ENCODE results near the gene SPEN. TPM values are rescaled to one million over a fixed set of nuclear protein-coding genes. Genes with fewer than 3 reads are reported as not detected.
"Not testable (repeated sequence)": the region's sequence is repeated elsewhere in the genome, so short reads cannot be mapped to it uniquely, and the experiment has no call there.

Gene SPEN
- total RNA-seq, result 10 to 100 TPM; 80.4 to 85.2 (median 82.1) TPM

- peaks cover 45% of the 10 kb centered on the region for H3K4me1 Mint-ChIP-seq (ENCODE audit: low read depth)
- peak; percentile 97 for DNase-seq
- no peaks in the 10 kb centered on the region for H3K27me3 Mint-ChIP-seq (ENCODE audit: low read depth)
- H3K36me3 Mint-ChIP-seq (ENCODE audit: insufficient read depth), result peaks cover 4% of the 10 kb centered on the region
- peak within 1 kb of the TSS; percentile 98 for H3K4me3 Mint-ChIP-seq
- ATAC-seq, result peak; percentile 84 to 85
- no peaks in the 10 kb centered on the region for H3K9me3 Mint-ChIP-seq
Observed at GRCh38 chr1:15847100-15847892, at the start of gene SPEN. Gene SPEN, plus strand, starts transcription at chr1:15847707. Its CDS starts 361 bp downstream, at chr1:15848068.

GRCh38 chr1:15799004-15799867, 48.3 kb upstream of the SPEN start:
- Mint-ChIP-seq H3K36me3 (ENCODE audit: insufficient read depth) (no peaks in the 10 kb centered on the region), H3K27me3 (ENCODE audit: low read depth) (peaks cover 9% of the 10 kb centered on the region), H3K9me3 (no peaks in the 10 kb centered on the region), H3K4me3 (no peak overlapping the region), H3K4me1 (ENCODE audit: low read depth) (no peaks in the 10 kb centered on the region)
- ATAC-seq, result peak; percentile 79 to 80
- DNase-seq, result no peak

- no peak overlapping the region for H3K4me3 Mint-ChIP-seq
- ATAC-seq (no peak), DNase-seq (no peak)
- H3K9me3 Mint-ChIP-seq, result no peaks in the 10 kb centered on the region
- H3K36me3 Mint-ChIP-seq (ENCODE audit: insufficient read depth), result no peaks in the 10 kb centered on the region
- H3K4me1 Mint-ChIP-seq (ENCODE audit: low read depth), result no peaks in the 10 kb centered on the region
- peaks cover 9% of the 10 kb centered on the region for H3K27me3 Mint-ChIP-seq (ENCODE audit: low read depth)
Observed at GRCh38 chr1:15799928-15800835, 47.3 kb upstream of the SPEN start.

- Mint-ChIP-seq H3K4me3 (no peak overlapping the region), H3K27me3 (ENCODE audit: low read depth) (peaks cover 9% of the 10 kb centered on the region), H3K36me3 (ENCODE audit: insufficient read depth) (no peaks in the 10 kb centered on the region), H3K4me1 (ENCODE audit: low read depth) (no peaks in the 10 kb centered on the region), H3K9me3 (no peaks in the 10 kb centered on the region)
- ATAC-seq, result no peak
- no peak for DNase-seq
Observed at GRCh38 chr1:15802234-15802965, 45.1 kb upstream of the SPEN start.

- no peaks in the 10 kb centered on the region for H3K36me3 Mint-ChIP-seq (ENCODE audit: insufficient read depth)
- H3K27me3 Mint-ChIP-seq (ENCODE audit: low read depth), result peaks cover 7% of the 10 kb centered on the region
- ATAC-seq, result peak; percentile 32 to 43
- no peak overlapping the region for H3K4me3 Mint-ChIP-seq
- H3K9me3 Mint-ChIP-seq, result no peaks in the 10 kb centered on the region
- no peaks in the 10 kb centered on the region for H3K4me1 Mint-ChIP-seq (ENCODE audit: low read depth)
- DNase-seq, result peak; percentile 11
Observed at GRCh38 chr1:15803380-15803779, 44.1 kb upstream of the SPEN start.

GRCh38 chr1:15804060-15804459, 43.4 kb upstream of the SPEN start:
- DNase-seq (no peak), ATAC-seq (no peak)
- H3K36me3 Mint-ChIP-seq (ENCODE audit: insufficient read depth), result no peaks in the 10 kb centered on the region
- H3K4me1 Mint-ChIP-seq (ENCODE audit: low read depth), result no peaks in the 10 kb centered on the region
- peaks cover 7% of the 10 kb centered on the region for H3K27me3 Mint-ChIP-seq (ENCODE audit: low read depth)
- H3K9me3 Mint-ChIP-seq, result no peaks in the 10 kb centered on the region
- no peak overlapping the region for H3K4me3 Mint-ChIP-seq

GRCh38 chr1:15807121-15807520, 40.4 kb upstream of the SPEN start:
- DNase-seq, result no peak
- Mint-ChIP-seq H3K4me1 (ENCODE audit: low read depth) (no peaks in the 10 kb centered on the region), H3K27me3 (ENCODE audit: low read depth) (no peaks in the 10 kb centered on the region), H3K9me3 (no peaks in the 10 kb centered on the region), H3K36me3 (ENCODE audit: insufficient read depth) (no peaks in the 10 kb centered on the region), H3K4me3 (no peak overlapping the region)
- no peak for ATAC-seq

GRCh38 chr1:15807549-15807948, 40.0 kb upstream of the SPEN start, which contains the start of gene UQCRHL:
Gene UQCRHL, minus strand, starts transcription at chr1:15807649. Its CDS starts 0 bp downstream, at chr1:15807649.
- ATAC-seq; H3K27me3 Mint-ChIP-seq (ENCODE audit: low read depth); H3K36me3 Mint-ChIP-seq (ENCODE audit: insufficient read depth); H3K4me3 Mint-ChIP-seq; H3K9me3 Mint-ChIP-seq; H3K4me1 Mint-ChIP-seq (ENCODE audit: low read depth); DNase-seq: not testable (repeated sequence)

GRCh38 chr1:15808955-15809354, 38.6 kb upstream of the SPEN start:
- no peaks in the 10 kb centered on the region for H3K9me3 Mint-ChIP-seq
- DNase-seq, result no peak
- ATAC-seq, result no peak
- no peaks in the 10 kb centered on the region for H3K36me3 Mint-ChIP-seq (ENCODE audit: insufficient read depth)
- H3K4me3 Mint-ChIP-seq, result no peak overlapping the region
- no peaks in the 10 kb centered on the region for H3K27me3 Mint-ChIP-seq (ENCODE audit: low read depth)
- no peaks in the 10 kb centered on the region for H3K4me1 Mint-ChIP-seq (ENCODE audit: low read depth)

- Mint-ChIP-seq H3K9me3 (no peaks in the 10 kb centered on the region), H3K27me3 (ENCODE audit: low read depth) (no peaks in the 10 kb centered on the region), H3K4me1 (ENCODE audit: low read depth) (no peaks in the 10 kb centered on the region), H3K36me3 (ENCODE audit: insufficient read depth) (no peaks in the 10 kb centered on the region), H3K4me3 (no peak overlapping the region)
- ATAC-seq (no peak), DNase-seq (no peak)
Observed at GRCh38 chr1:15810073-15810472, 37.4 kb upstream of the SPEN start.

- H3K27me3 Mint-ChIP-seq (ENCODE audit: low read depth), result no peaks in the 10 kb centered on the region
- no peaks in the 10 kb centered on the region for H3K36me3 Mint-ChIP-seq (ENCODE audit: insufficient read depth)
- peaks cover 4% of the 10 kb centered on the region for H3K4me1 Mint-ChIP-seq (ENCODE audit: low read depth)
- no peak for DNase-seq
- no peak overlapping the region for H3K4me3 Mint-ChIP-seq
- no peak for ATAC-seq
- no peaks in the 10 kb centered on the region for H3K9me3 Mint-ChIP-seq
Observed at GRCh38 chr1:15816674-15817073, 30.8 kb upstream of the SPEN start.

GRCh38 chr1:15820478-15820877, 27.0 kb upstream of the SPEN start:
- H3K4me1 Mint-ChIP-seq (ENCODE audit: low read depth), result peaks cover 3% of the 10 kb centered on the region
- DNase-seq, result no peak
- no peaks in the 10 kb centered on the region for H3K9me3 Mint-ChIP-seq
- H3K27me3 Mint-ChIP-seq (ENCODE audit: low read depth), result no peaks in the 10 kb centered on the region
- no peak overlapping the region for H3K4me3 Mint-ChIP-seq
- ATAC-seq, result no peak
- H3K36me3 Mint-ChIP-seq (ENCODE audit: insufficient read depth), result no peaks in the 10 kb centered on the region

- no peaks in the 10 kb centered on the region for H3K36me3 Mint-ChIP-seq (ENCODE audit: insufficient read depth)
- ATAC-seq (no peak), DNase-seq (no peak)
- H3K4me1 Mint-ChIP-seq (ENCODE audit: low read depth), result peaks cover 19% of the 10 kb centered on the region
- H3K4me3 Mint-ChIP-seq, result no peak overlapping the region
- H3K9me3 Mint-ChIP-seq, result no peaks in the 10 kb centered on the region
- H3K27me3 Mint-ChIP-seq (ENCODE audit: low read depth), result no peaks in the 10 kb centered on the region
Observed at GRCh38 chr1:15825800-15826199, 21.7 kb upstream of the SPEN start.

All from activated T-cell treated with anti-CD3 and anti-CD28 coated beads, Interleukin-2, amount 50 U/mL, for 4 hours (primary cell).